Astrocyte (in vitro differentiated cells and primary cell): Measurements from ENCODE around the gene PEAK1. TPM values are rescaled to one million over a fixed set of nuclear protein-coding genes. Genes with fewer than 3 reads are reported as not detected.

Experiments used
- DNase-seq: peaks from one replicate; pipeline ENCODE4 v3.0.0-alpha.2; 2010; ENCODE audit warnings: low read depth
- FAIRE-seq: peaks from 2 replicates; lab custom pipeline; 2011; peaks lifted over from hg19 to GRCh38; lab: Jason Lieb, UNC
- H2AFZ ChIP-seq: 2 replicates; pipeline ENCODE4 v1.6.0; 2012; ENCODE audit warnings: low read depth, low read length, inconsistent platforms
- H3K27ac ChIP-seq: 2 replicates; pipeline ENCODE4 v1.5.1; 2011; ENCODE audit warnings: low read depth, low read length, inconsistent platforms
- H3K27me3 ChIP-seq: 2 replicates; pipeline ENCODE4 v1.6.0; 2011; ENCODE audit warnings: low read length, inconsistent platforms; ENCODE audit not compliant: insufficient read depth
- H3K36me3 ChIP-seq: 2 replicates; pipeline ENCODE4 v1.5.1; 2011; ENCODE audit warnings: low read length, inconsistent platforms; ENCODE audit not compliant: insufficient read depth
- H3K4me1 ChIP-seq: 2 replicates; pipeline ENCODE4 v1.5.1; 2011; ENCODE audit warnings: low read length, inconsistent platforms; ENCODE audit not compliant: insufficient read depth
- H3K4me2 ChIP-seq: 2 replicates; pipeline ENCODE4 v1.6.0; 2012; ENCODE audit warnings: low read length, inconsistent platforms
- H3K4me3 ChIP-seq: 2 replicates; pipeline ENCODE4 v1.5.1; 2011; ENCODE audit warnings: low read depth, mild to moderate bottlenecking, low read length, inconsistent platforms; ENCODE audit not compliant: insufficient read depth
- H3K79me2 ChIP-seq: 2 replicates; pipeline ENCODE4 v1.6.0; 2012; ENCODE audit warnings: mild to moderate bottlenecking, low read length, inconsistent platforms; ENCODE audit not compliant: insufficient read depth
- H3K9ac ChIP-seq: 2 replicates; pipeline ENCODE4 v1.6.0; 2012; ENCODE audit warnings: mild to moderate bottlenecking, low read length, inconsistent platforms
- H3K9me3 ChIP-seq: 2 replicates; pipeline ENCODE4 v1.5.1; 2012; ENCODE audit warnings: low read depth, mild to moderate bottlenecking, low read length, inconsistent platforms; ENCODE audit not compliant: insufficient read depth
- H4K20me1 ChIP-seq: 2 replicates; pipeline ENCODE4 v1.6.0; 2012; ENCODE audit warnings: low read length, inconsistent platforms; ENCODE audit not compliant: insufficient read depth
- H3K27ac Mint-ChIP-seq: one replicate; pipeline ENCODE4 v1.8.0; 2021; ENCODE audit warnings: mild to moderate bottlenecking, mixed read lengths; ENCODE audit not compliant: unreplicated experiment
- H3K27me3 Mint-ChIP-seq: one replicate; pipeline ENCODE4 v1.8.0; 2021; ENCODE audit warnings: low read depth, mixed read lengths; ENCODE audit not compliant: unreplicated experiment
- H3K36me3 Mint-ChIP-seq: one replicate; pipeline ENCODE4 v1.8.0; 2021; ENCODE audit warnings: low read depth, mixed read lengths; ENCODE audit not compliant: unreplicated experiment
- H3K4me1 Mint-ChIP-seq: one replicate; pipeline ENCODE4 v1.8.0; 2021; ENCODE audit warnings: low read depth, mixed read lengths; ENCODE audit not compliant: unreplicated experiment
- H3K4me3 Mint-ChIP-seq: one replicate; pipeline ENCODE4 v1.8.0; 2021; ENCODE audit warnings: mild to moderate bottlenecking, moderate library complexity, mixed read lengths; ENCODE audit not compliant: unreplicated experiment
- H3K9me3 Mint-ChIP-seq: one replicate; pipeline ENCODE4 v1.8.0; 2021; ENCODE audit warnings: mild to moderate bottlenecking, mixed read lengths; ENCODE audit not compliant: unreplicated experiment
- CTCF ChIP-seq: IDR thresholded peaks from 2 replicates; pipeline ENCODE4 v1.5.1; 2011; ENCODE audit warnings: low read depth, mild to moderate bottlenecking, inconsistent platforms, low read length, moderate library complexity; ENCODE audit not compliant: insufficient read depth
- EZH2 ChIP-seq: IDR thresholded peaks from 2 replicates; pipeline ENCODE4 v1.6.1; 2012; ENCODE audit warnings: mild to moderate bottlenecking, low read length, inconsistent platforms; ENCODE audit not compliant: insufficient read depth
- total RNA-seq: library from RNA; stranded (reverse); gene quantifications from 2 replicates; pipeline ENCODE4 v1.2.1, GENCODE V29; 2021

Gene PEAK1
- total RNA-seq, 1 donor from 2014 or later = 62.3 TPM

DNA sequence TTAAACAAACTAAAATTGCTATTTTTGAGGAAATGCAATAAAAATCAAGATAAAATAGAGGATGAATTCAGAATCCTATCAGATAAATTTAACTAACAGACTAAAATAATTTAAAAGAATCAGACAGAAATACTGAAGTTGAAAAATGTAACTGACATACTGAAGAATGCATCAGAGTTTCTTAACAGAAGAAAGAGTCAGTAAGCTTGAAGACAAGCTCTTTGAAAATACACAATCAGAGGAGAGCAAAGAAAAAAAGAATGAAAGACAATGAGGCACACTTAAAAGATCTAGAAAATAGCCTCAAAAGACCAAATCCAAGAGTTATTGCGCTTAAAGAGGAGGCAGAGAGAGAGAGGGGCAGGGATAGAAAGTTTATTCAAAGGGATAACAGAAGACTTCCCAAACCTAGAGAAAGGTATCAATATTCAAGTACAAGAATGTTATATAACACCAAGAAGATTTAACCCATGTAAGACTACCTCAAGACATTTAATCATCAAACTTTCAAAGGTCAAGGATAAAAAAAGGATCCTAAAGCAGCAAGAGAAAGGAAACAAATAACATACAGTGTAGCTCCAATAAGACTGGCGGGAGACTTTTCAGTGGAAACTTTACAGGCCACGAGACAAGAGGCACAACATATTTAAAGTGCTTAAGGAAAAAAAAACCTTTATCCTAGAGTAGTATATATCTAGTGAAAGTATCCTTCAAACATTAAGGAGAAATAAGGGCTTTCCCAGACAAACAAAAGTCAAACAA lies 24.7 kb downstream of the PEAK1 start:
- Histone ChIP-seq H3K27ac (no peak overlapping the region), H3K9me3 (no peaks in the 10 kb centered on the region), H3K4me1 (no peaks in the 10 kb centered on the region), H3K4me3 (no peak overlapping the region), H2AFZ (no peak overlapping the region), H4K20me1 (peaks cover 92% of the 10 kb centered on the region), H3K4me2 (no peak overlapping the region), H3K36me3 (no peaks in the 10 kb centered on the region), H3K9ac (no peak overlapping the region), H3K79me2 (peaks cover 98% of the 10 kb centered on the region), H3K27me3 (no peaks in the 10 kb centered on the region)
- TF ChIP-seq CTCF (no peak), EZH2 (no peak)
- DNase-seq (no peak), FAIRE-seq (no peak)
- Mint-ChIP-seq H3K27me3 (no peaks in the 10 kb centered on the region), H3K4me1 (peaks cover 8% of the 10 kb centered on the region), H3K9me3 (no peaks in the 10 kb centered on the region), H3K27ac (no peak overlapping the region), H3K36me3 (peaks cover 14% of the 10 kb centered on the region), H3K4me3 (no peak overlapping the region)

DNA sequence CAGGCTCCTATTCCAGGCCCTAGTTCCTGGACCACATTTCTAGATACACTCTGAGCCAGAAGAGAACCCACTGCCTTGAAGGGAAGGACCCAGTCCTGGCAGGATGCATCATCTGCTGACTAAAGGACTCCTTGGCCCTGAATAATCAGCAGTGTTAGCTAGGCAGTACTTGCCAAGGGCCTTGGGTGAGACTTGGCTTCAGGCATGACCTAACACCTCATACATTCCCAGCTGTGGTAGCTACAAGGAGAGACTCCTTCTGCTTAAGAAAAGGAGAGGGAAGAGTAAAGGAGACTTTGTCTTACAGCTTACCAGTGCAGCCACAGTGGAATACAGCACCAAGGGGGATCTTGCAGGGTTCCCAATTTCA lies 26.4 kb downstream of the PEAK1 start:
- Mint-ChIP-seq H3K9me3 (no peaks in the 10 kb centered on the region), H3K4me1 (peaks cover 8% of the 10 kb centered on the region), H3K27me3 (no peaks in the 10 kb centered on the region), H3K27ac (no peak overlapping the region), H3K4me3 (no peak overlapping the region), H3K36me3 (peaks cover 10% of the 10 kb centered on the region)
- Histone ChIP-seq H3K27ac (no peak overlapping the region), H3K79me2 (peaks cover 95% of the 10 kb centered on the region), H4K20me1 (peaks cover 93% of the 10 kb centered on the region), H3K36me3 (no peaks in the 10 kb centered on the region), H2AFZ (no peak overlapping the region), H3K4me3 (no peak overlapping the region), H3K4me1 (no peaks in the 10 kb centered on the region), H3K9ac (no peak overlapping the region), H3K9me3 (no peaks in the 10 kb centered on the region), H3K4me2 (no peak overlapping the region), H3K27me3 (no peaks in the 10 kb centered on the region)
- FAIRE-seq (no peak), DNase-seq (peak; percentile 42)
- no peak for TF ChIP-seq EZH2
- TF ChIP-seq CTCF = no peak
